ENCODE measurements around the gene MUC6.

Gene MUC6

GRCh38 chr11:1034001-1034400 lies 2.5 kb downstream of the MUC6 start:
- no peak for DNase-seq

GRCh38 chr11:1033016-1033798 lies 3.3 kb downstream of the MUC6 start:
- no peak for DNase-seq

GRCh38 chr11:1032310-1032891 lies 4.1 kb downstream of the MUC6 start:
- no peak for DNase-seq

DNA sequence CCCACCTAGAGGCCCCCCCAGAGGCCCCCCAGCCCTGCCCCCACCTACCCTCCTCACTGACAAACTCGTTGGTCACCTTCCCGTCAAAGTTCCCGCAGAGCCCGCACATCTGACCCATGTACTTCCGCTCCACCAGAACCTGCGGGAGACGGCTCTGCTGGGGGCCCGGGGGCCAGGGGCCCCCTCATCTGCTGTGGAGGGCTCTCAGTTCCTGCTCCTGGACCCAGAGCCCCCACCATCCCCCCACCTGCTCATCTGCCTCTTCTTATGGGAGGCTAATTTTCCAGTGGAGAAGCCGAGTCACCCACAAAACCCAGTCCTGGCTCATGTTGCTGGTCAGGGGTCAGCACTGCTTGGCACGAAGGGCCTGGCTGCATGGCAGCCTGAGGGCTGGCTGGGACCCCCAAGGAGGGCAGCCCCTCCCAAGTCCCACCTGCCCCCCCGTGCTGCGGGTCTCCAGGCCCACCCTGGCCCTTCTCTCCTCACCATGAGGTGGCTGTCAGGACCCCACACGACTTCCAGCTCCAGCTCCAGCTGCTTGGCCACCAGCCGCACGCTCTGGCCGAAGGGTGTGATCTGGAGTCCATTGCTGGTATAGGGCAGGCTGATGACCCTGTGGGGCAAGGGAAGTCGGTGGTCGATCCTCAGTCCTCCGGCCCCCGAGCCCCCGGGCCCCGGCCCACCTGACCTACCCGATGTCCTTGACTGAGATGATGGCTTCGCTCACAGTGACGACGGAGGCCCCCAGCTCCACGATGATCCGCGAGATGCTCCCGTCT lies 5.2 kb downstream of the MUC6 start:
- DNase-seq: no peak

DNA sequence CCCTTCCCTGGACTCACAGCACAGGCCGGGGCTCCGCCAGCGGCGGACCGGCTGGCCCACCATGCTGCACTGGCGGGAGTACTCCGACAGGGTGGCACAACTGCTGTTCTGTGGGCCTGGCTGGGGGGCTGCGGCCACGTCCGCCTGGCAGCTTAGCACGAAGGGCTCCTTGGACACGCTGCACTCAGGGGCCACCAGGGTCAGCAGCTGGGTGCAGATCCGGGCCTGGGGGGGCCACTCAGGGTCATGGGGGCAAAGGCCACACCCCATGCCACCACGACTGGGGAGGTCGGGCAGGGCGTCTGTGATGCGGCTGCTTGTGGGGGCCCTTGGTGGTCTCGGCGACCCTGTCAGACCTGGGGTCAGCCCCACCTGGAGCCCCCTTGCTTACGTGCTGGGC lies 6.0 kb downstream of the MUC6 start:
- DNase-seq: no peak

DNA sequence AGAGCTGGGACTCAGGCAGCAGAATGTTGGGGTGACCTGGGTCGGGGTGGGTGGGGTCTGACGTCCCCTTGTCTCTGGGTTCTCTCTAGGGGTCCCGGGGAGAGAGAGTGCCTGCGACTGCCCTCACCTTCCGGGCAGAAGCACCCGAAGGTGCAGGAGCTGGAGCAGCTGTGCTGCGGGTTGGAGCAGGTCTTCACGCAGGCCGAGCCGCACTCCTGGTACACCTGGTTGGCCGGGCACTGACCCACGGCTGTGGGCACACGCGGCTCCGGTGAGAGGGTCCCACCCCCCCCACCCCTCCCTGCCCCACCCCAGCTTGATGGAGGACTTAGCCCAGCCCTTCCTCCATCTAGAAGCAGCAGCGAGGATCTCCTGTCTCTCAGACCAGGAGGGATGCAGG lies 6.4 kb downstream of the MUC6 start:
- DNase-seq: no peak

GRCh38 chr11:1029654-1030053 lies 6.9 kb downstream of the MUC6 start:
- no peak for DNase-seq

DNA sequence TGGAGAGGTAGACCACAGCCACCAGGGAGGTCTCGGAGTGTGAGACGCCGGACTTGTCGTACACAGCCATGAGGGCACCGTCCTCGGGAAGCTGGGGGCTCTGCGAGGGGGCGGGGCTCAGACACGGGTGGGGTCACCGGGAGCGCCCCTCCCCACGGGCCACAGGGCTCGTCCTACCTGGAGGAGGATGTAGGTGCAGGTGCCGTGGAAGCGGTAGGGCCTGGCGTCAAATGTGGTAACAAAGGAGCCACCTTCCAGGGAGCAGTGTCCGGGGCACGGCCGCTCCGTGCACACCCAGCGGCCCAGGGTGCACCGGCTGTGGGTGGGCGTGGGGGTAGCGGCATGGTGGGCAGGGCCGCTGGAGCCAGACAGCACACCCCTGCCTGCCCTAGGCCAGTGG lies 7.5 kb downstream of the MUC6 start:
- no peak for DNase-seq

- no peak for DNase-seq
Observed at GRCh38 chr11:1028616-1029015, 7.9 kb downstream of the MUC6 start.

- no peak for DNase-seq
Observed at GRCh38 chr11:1028291-1028540, 8.3 kb downstream of the MUC6 start.

DNA sequence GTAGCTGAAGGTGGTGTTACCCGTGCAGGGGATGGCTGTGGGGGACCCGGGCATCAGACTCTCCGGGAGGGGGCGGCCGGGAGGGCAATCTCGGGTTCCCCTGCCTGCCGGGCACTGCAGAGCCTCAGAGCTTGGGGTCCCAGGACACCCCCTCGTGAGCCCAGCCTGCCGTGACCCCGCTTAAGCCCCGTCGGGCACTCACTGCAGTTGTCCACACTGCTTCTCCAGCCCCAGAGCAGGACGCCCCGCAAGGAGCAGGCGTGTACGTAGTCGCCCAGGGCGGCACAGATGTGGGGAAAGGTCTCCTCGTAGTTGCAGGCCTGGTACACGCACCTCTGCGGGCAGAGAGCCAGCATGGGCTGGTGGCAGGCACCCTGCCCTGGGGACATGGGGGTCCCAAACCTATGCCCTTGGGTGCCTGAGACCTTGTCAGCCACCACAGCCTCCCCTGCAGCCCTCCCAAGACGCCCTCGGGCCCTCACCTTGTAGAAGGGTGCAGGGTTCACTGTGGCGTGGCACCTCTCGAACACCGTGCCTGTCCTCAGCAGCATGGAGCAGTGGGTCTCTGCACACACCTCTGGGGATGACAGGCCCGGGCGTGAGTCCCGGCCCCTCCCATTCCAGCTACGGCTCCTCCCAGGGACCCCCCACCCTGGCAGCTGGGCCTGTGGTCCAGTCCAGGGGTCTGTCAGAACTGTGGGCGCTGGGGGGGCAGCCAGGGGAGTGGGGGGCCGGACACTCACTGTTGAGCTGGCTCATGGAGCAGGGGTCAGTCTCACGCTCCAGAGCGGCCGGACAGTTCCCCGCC lies 8.8 kb downstream of the MUC6 start:
- no peak for DNase-seq

- no peak for DNase-seq
Observed at GRCh38 chr11:1026641-1027482, 9.7 kb downstream of the MUC6 start.

DNA sequence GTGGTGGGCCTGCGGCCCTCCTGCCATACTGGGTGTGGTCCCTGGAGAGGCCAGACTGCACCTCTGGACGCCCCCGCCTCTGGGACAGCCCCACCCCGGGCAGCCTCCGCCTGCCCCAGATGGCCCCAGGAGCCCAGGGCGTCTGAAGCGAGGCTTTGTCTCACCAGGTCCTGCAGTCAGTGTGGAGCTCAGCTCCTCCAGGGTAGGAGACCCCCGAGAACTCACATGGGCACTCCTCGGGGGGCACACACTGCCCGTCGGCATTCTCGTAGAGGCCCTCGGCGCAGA lies 10.4 kb downstream of the MUC6 start:
- DNase-seq: no peak

GRCh38 chr11:1025410-1026162 lies 10.9 kb downstream of the MUC6 start:
- DNase-seq: no peak

DNA sequence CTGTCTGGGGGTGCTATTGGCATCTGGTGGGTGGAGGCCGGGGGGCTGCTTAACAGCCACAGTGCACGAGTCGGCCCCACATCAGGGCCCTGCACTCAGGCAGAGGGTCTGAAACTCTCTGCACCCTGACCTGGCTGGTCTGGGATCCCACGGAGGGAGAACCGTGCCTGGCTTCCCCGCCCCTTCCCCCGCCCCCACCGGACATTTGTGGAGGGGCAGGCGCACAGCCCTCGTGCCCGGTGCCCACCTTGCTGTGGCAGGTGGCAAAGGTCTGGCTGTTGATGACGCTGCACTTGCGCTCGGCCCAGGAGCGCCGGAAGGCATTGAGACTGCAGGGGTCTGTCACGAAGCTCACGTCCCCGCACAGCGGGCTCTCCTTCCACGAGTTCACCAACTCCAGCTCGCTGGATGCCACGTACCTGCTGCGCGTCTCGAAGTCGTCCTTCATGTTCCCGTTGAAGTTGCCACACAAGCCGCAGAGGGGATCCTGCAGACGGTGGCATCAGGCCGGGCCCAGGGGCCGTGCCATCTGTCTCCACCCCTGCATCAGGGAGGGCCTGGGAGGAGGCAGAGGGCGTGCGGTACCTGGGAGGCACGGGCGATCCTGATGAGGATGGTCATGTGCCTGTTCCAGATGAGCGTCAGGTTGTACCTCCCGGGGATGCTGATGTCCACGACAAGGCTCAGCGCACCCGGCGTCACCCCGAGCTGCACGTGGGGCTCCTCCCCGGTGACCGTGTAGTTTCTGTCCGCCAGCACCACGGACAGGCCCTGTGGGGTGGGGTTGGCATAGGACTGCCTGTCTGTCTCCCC lies 11.7 kb downstream of the MUC6 start:
- no peak for DNase-seq

- DNase-seq: no peak
Observed at GRCh38 chr11:1023811-1024596, 12.5 kb downstream of the MUC6 start.

GRCh38 chr11:1022908-1023810 lies 13.4 kb downstream of the MUC6 start:
- no peak for DNase-seq

- DNase-seq: no peak
Observed at GRCh38 chr11:1022411-1022810, 14.1 kb downstream of the MUC6 start.

- DNase-seq: no peak
Observed at GRCh38 chr11:1020211-1020905, 16.2 kb downstream of the MUC6 start.

Data from activated CD8-positive, alpha-beta memory T cell treated with anti-CD3 and anti-CD28 coated beads, Interleukin-2, amount 50 U/mL, for 48 hours (primary cell).